GM23338 (cell line): ENCODE data around the gene PGPEP1.

Experiments used
- EZH2 ChIP-seq: fragments of 200-600 bp; sonication (generic); IDR thresholded peaks from one replicate; pipeline ENCODE4 v1.8.0; 2017; ENCODE audit warnings: antibody characterized with exemption, mild to moderate bottlenecking, low read depth; ENCODE audit not compliant: unreplicated experiment
- EZH2phosphoT487 ChIP-seq: fragments of 200-600 bp; sonication (generic); IDR thresholded peaks from one replicate; pipeline ENCODE4 v1.8.1; 2018; ENCODE audit warnings: antibody characterized with exemption; ENCODE audit not compliant: unreplicated experiment
- NANOG ChIP-seq: IDR thresholded peaks from 2 replicates; pipeline ENCODE4 v1.6.1; 2016; ENCODE audit warnings: antibody characterized with exemption, borderline replicate concordance
- POLR2AphosphoS5 ChIP-seq: IDR thresholded peaks from 2 replicates; pipeline ENCODE4 v1.6.1; 2016; ENCODE audit warnings: antibody characterized with exemption, low read depth
- ZNF114 ChIP-seq: fragments of 250-450 bp; sonication (Bioruptor Pico); IDR thresholded peaks from 2 replicates; pipeline ENCODE4 v1.5.0; 2020; ENCODE audit warnings: mild to moderate bottlenecking, moderate library complexity
- ZNF331 ChIP-seq: fragments of 250-450 bp; sonication (Bioruptor Pico); IDR thresholded peaks from 2 replicates; pipeline ENCODE4 v1.5.0; 2020; ENCODE audit warnings: low read depth, mild to moderate bottlenecking, moderate library complexity
- ZNF462 ChIP-seq: fragments of 250-450 bp; sonication (Bioruptor Pico); IDR thresholded peaks from 2 replicates; pipeline ENCODE4 v1.5.0; 2020; ENCODE audit warnings: mild to moderate bottlenecking, moderate library complexity
- TF ChIP-seq, protein P1 (sequence below), 2 experiments: fragments of 200-600 bp in 1 of 2; sonication (generic) in 1 of 2; conservative IDR thresholded peaks; 2 replicates each; pipeline versions ENCODE4 v1.5.1 to v1.6.1; 2016 to 2017; ENCODE audit warnings: antibody characterized with exemption in 2 of 2, low read depth in 2 of 2, mild to moderate bottlenecking in 2 of 2, moderate library complexity in 1 of 2
- TF ChIP-seq, protein P2 (sequence below): IDR thresholded peaks from one replicate; pipeline ENCODE4 v1.6.1; 2018; ENCODE audit warnings: antibody characterized with exemption; ENCODE audit not compliant: unreplicated experiment

GRCh38 chr19:18386543-18387271, 46.3 kb downstream of the PGPEP1 start:
- TF ChIP-seq, protein P1, sequence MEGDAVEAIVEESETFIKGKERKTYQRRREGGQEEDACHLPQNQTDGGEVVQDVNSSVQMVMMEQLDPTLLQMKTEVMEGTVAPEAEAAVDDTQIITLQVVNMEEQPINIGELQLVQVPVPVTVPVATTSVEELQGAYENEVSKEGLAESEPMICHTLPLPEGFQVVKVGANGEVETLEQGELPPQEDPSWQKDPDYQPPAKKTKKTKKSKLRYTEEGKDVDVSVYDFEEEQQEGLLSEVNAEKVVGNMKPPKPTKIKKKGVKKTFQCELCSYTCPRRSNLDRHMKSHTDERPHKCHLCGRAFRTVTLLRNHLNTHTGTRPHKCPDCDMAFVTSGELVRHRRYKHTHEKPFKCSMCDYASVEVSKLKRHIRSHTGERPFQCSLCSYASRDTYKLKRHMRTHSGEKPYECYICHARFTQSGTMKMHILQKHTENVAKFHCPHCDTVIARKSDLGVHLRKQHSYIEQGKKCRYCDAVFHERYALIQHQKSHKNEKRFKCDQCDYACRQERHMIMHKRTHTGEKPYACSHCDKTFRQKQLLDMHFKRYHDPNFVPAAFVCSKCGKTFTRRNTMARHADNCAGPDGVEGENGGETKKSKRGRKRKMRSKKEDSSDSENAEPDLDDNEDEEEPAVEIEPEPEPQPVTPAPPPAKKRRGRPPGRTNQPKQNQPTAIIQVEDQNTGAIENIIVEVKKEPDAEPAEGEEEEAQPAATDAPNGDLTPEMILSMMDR (conservative IDR thresholded peaks at IDR 0.05; ENCODE audit: low read depth in 2 of 2) = no peak
- TF ChIP-seq POLR2AphosphoS5 (no peak), ZNF331 (CRISPR knock-in tag) (no peak), NANOG (no peak), EZH2 (no peak), ZNF114 (no peak), EZH2phosphoT487 (no peak), ZNF462 (no peak)
- TF ChIP-seq, protein P2, sequence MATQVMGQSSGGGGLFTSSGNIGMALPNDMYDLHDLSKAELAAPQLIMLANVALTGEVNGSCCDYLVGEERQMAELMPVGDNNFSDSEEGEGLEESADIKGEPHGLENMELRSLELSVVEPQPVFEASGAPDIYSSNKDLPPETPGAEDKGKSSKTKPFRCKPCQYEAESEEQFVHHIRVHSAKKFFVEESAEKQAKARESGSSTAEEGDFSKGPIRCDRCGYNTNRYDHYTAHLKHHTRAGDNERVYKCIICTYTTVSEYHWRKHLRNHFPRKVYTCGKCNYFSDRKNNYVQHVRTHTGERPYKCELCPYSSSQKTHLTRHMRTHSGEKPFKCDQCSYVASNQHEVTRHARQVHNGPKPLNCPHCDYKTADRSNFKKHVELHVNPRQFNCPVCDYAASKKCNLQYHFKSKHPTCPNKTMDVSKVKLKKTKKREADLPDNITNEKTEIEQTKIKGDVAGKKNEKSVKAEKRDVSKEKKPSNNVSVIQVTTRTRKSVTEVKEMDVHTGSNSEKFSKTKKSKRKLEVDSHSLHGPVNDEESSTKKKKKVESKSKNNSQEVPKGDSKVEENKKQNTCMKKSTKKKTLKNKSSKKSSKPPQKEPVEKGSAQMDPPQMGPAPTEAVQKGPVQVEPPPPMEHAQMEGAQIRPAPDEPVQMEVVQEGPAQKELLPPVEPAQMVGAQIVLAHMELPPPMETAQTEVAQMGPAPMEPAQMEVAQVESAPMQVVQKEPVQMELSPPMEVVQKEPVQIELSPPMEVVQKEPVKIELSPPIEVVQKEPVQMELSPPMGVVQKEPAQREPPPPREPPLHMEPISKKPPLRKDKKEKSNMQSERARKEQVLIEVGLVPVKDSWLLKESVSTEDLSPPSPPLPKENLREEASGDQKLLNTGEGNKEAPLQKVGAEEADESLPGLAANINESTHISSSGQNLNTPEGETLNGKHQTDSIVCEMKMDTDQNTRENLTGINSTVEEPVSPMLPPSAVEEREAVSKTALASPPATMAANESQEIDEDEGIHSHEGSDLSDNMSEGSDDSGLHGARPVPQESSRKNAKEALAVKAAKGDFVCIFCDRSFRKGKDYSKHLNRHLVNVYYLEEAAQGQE = no peak
